ENCODE data around the gene POLR1G.
"Not testable (repeated sequence)": the region's sequence is repeated elsewhere in the genome, so short reads cannot be mapped to it uniquely, and the experiment has no call there.

Gene POLR1G

DNA sequence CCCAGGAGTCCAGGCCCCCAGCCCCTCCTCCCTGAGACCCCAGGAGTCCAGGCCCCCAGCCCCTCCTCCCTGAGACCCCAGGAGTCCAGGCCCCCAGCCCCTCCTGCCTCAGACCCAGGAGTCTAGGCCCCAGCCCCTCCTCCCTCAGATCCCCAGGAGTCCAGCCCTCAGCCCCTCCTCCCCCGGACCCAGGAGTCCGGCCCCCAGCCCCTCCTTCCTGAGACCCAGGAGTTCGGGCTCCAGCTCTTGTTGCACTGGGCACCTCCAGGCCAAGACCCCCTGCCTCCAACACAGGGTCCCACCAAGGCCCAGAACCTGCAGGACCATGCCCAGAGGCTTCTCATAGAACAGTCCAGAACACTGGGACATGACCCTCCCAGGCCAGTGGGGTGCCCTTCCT, 13.5 kb downstream of the POLR1G start:
- FAIRE-seq (no peak), DNase-seq (ENCODE audit: low spot score) (no peak)

DNA sequence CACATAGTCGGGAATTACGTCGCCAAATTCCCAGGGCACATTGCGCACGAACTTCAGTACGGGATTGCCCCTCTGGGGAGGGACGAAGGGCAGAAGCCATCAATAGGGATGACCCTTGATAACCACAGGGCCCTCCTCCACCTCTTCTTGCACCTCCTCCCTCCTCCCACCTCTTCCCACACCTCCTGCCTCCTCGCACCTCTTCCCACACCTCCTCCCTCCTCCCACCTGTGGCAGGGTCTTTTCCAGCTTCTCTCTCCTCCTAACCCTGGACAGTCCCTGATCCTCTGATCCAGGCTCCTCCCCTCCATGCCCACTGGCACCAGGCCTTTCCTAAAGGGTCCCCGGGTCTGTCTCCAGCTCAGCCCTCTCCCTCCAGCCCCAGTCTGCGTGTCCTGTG, 13.9 kb downstream of the POLR1G start:
- DNase-seq (ENCODE audit: low spot score) (no peak), FAIRE-seq (no peak)

DNA sequence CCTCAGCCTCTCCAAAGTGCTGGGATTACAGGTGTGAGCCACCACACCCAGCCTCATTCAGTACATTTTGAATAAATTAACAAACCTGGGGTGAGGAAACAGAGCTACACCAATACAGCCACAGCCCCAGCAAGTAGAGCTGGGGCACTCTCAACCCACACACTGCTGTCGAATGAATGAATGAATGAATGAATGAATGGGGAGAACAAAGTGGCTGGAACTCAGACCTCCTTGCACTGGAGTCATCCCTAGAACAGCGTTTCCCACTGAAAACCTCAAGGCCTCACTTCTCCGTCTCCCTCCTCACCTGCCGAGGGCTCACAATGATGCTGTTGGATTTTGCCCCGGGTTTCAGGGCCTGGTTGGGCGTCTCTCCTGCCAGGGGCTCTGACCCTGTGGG, 14.4 kb downstream of the POLR1G start:
- FAIRE-seq (no peak), DNase-seq (ENCODE audit: low spot score) (no peak)

DNA sequence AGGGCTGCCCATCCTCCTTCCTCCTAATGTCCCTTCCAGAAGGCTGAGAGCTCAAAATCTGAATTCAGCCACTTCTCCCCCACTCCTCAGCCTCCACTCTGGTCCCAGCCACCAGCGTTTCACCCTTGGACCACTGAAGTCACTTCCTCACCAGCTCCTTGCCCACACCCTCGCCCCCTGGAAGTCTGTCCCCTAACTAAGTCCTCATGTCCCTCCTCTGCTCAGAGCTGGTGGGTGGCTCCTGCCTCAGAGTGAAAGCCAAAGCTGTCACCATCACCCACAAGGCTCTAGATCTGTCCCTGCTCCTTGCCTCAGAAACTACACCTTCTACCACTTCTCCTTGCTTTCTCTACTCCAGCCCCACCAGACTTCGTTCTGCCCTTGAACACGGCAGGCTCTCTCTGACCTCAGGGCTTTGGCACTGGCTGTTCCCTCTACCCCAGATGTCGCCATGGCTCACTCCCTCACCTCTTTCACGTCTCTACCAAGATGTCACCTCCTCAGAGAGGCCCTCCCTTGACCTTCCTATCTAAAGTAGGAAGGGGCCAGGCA, 15.6 kb downstream of the POLR1G start:
- no peak for FAIRE-seq
- no peak for DNase-seq (ENCODE audit: low spot score)

DNA sequence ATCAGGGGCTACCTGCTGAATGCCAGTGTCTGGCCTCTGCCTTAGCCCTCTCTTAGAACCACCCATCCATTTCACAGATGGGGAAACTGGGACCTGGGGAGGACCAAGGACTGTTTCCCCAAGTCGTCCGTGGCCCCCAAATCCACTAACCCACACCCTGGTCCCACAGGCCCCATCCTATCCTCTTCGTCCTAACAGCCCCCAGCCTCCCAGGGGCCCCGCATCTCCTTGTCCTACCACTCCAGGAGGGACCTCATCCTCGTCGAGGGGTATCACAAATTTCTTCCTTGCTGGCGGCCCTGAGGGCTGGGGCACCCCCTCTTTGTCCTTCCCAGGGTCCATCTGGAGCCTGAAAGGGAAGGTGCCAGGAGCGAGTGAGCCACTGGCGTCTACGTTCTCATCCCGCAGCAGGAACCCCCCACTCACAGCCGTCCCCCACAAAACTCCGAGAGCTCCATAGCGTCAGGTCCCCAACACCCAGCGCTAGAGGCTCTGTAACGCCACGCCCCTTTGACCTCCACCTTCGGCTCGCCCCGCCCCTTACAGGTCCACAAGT, 16.7 kb downstream of the POLR1G start:
- DNase-seq (ENCODE audit: low spot score) (no peak), FAIRE-seq (no peak)

DNA sequence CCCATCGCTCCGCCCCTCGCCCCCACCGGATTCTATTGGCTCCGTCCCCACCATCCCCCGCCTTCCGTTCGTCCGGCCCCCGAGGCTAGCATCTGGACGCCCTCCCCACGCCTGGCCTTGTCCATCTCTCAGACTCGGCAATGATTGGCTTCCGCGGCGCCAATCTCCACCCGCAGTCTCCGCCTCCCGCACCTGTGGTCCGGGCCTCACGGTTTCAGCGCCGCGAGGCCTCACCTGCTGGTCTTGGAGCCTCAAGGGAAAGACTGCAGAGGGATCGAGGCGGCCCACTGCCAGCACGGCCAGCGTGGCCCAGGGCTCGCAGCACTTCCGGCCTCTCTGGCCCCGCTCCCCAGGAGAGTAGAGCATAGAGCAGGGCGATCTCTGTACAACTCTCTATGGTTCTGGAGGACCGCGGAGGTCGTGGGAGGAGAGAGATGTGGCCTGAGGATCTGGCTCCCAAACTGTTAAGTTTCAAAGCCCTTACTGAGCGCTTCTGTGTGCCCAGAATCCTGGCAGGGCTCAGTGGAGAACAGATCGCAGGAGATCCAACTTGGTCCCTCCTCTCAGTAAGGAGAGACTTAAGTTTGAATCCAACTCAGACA, 17.2 kb downstream of the POLR1G start, which contains the start of gene ERCC1:
ERCC1 (minus strand) TSS at position 329 of the 602 bp plus-strand sequence. CDS start 543 bp downstream, outside the sequence.
- peak; percentile 97 for DNase-seq (ENCODE audit: low spot score)
- peak; percentile 72 for FAIRE-seq

DNA sequence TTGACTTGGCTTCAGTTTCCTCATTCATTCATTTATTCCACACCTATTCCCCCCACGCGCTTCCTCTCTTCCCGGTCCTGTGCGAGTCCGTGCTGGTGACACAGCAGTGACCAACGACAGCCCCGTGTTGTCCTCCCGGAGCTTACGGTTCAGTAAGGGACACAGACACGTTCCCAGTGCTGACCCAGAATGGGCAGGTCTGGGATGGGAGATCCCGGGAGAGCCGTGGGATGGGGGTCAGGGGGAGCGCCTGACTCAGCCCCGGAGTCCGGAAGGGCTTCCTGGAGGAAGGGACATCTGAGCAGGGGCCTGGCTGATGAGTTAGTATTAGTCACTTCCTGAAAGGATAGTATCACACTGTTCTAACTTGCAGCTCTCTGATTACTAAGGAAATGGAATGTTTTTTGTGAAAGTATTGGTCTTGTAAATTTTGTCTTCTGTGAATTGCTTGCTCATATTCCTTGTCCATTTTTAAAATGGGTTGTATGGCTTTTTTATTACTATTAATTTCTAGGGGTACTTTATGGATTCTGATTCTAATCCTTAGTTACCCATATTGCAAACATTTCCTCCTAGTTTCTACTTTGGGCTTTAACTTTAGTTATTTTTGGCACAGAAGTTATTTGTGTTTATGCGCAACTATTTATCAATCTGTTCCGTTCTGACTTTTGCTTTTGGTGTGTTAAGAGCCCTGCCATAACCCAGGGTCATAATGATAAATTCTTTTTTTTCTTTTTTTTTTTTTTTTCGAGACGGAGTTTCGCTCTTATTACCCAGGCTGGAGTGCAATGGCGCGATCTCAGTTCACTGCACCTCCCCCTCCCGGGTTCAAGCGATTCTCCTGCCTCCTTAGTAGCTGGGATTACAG, 18.0 kb downstream of the POLR1G start:
- DNase-seq (ENCODE audit: low spot score): peak; percentile 79
- no peak for FAIRE-seq

DNA sequence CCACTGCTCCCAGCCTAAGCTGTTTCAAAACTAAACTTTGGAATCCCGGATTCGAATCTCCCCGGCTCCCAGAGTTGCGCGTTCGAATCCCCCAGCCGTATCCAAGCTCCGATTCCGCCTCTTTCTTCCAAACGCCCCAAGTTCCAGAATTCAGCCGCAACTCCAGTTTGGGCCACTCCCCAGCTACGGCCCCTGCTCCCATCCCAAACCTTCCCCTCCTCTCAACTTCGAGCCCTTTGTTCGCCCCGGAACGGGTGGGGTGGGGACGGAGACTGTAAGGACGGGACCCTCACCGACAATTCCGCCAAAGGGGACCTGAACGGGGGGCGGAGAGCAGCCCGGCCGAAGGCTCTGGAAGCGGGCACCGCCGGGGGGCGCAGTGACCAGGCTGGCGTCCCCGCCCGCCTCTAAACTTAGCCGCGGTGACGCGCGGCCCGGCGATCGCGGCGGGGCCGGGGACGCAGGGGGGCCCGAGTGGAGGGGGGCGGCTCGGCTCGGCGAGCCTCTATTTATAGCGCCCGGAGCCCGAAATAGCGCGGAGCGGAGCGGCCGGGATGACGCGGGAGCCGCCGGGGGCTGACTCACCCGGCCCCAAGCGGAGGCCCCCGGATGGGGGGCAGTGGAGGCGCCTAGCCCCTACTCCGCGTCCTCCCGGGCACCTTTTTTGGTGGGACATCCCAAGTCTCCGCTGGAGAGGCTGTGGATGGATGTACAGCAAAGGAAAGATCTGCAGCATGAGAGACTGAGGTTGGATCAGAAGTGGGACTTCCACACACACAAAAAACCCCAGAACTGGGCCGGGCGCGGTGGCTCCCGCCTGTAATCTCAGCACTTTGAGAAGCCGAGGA, 22.2 kb downstream of the POLR1G start:
- DNase-seq (ENCODE audit: low spot score) (peak; percentile 47), FAIRE-seq (no peak)

DNA sequence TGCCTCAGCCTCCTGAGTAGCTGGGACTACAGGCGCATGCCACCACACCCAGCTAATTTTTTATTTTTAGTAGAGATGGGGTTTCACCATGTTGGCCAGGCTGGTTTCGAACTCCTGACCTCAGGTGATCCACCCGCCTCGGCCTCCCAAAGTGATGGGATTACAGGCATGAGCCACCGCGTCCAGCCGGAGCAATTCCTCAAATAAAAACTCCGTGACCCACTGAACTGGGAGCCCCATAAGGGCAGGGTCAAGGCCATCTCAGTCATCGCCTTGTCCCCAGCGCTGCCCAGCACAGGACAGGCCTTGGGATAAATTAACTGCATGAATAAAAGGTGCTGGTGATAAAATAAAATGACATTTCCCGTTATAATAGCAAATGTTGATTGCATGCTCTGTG, 23.5 kb downstream of the POLR1G start:
- FAIRE-seq; DNase-seq (ENCODE audit: low spot score): not testable (repeated sequence)

DNA sequence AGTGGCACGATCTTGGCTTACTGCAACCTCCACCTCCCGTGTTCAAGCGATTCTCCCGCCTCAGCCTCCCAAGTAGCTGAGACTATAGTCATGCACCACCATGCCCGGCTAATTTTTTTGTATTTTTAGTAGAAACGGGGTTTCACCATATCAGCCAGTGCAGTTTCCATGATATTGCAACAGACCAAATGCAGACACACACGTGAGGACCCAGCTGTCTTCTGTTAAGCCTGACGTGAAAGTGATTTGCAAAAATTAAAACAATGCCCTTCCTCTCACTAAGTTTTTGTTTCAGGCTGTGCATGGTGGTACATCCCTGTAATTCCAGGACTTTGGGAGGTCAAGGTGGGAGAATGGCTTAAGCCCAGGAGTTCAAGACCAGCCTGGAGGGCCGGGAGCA, 24.6 kb downstream of the POLR1G start:
- not testable (repeated sequence) for FAIRE-seq

DNA sequence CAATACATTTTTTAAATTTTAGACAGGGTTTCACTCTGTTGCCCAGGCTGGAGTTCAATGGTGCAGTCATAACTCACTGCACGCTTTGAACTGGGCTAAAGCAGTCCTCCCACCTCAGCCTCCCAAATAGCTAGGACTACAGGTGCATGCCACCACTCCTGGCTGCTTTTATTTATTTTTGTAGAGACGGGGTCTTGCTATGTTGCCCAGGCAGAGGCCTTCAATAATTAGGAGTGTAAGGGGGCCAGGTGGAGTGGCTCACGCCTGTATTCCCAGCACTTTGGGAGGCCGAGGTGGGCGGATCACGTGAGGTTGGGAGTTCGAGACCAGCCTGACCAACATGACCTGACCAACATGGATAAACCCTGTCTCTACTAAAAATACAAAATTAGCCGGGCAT, 26.1 kb downstream of the POLR1G start:
- DNase-seq (ENCODE audit: low spot score); FAIRE-seq: not testable (repeated sequence)

More for the DNA sequence above, 24.6 kb downstream of the POLR1G start:
- DNase-seq (ENCODE audit: low spot score): not testable (repeated sequence)

DNA sequence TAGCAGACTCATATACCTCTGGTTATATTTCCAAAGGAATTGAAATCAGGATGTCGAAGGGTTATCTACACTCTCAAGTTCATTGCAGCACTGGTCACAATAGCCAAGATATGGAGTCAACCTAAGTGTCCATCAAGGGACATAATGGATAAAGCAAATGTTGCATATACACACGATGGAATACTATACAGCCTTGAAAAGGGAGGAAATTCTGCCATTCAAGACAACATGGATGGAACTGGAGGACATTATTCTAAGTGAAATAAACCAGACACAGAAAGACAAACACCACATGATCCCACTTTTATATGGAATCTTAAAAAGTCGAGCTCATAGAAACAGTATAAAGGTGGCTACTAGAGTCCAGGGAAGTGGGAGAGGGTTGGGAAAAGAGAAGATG, 30.9 kb downstream of the POLR1G start:
- DNase-seq (ENCODE audit: low spot score) (no peak), FAIRE-seq (no peak)

DNA sequence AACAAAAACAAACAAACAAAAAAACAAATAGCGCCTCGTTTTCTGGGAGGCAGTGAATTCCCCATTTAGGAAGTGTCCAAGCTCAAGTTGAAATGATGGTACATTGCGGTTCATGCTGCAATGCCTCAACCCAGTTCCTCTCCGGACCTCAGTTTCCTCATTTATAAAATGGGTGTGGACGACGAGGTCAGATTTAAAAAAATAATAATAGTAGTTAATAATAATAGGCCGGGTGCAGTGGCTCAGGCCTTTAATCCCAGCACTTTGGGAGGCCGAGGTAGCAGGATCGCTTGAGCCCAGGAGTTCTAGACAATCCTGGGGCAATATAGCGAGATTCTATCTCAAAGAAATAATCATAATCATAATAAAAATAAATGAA, 32.7 kb downstream of the POLR1G start:
- no peak for FAIRE-seq
- DNase-seq (ENCODE audit: low spot score): no peak

DNA sequence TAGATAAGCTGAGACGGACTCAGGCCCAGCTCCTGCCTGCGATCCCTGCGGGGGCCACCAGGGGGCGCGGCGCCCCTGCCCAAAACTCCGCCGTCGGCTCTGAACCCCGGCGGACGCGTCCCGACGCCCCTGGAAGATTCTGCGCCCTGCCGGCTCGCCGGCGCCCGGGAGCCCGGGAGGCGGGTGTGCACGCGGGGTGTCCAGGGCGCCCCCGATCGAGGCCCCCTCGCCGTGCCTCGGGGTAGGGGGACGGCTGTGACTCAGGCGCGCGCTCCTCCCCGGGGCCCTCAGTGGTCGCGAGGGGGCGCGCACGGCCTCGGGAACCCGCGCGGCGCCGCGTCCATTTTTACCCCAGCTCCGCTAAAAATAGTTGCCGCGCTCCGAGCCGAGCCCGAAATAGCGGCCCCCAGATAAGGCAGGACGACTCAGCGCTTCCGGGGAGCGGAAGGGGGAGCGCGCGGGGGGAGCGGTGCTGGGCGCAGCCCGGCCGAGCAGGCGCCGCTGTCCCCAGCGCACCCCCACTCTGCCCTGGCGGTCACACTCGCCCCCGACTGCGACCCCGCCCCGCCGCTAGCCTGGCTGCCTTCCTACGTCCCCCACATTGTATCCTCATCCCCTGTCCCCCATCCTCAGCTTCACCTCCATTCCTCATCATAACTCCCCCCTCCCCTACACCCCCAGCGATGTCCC, 33.3 kb downstream of the POLR1G start:
- peak; percentile 82 for DNase-seq (ENCODE audit: low spot score)
- FAIRE-seq: no peak

DNA sequence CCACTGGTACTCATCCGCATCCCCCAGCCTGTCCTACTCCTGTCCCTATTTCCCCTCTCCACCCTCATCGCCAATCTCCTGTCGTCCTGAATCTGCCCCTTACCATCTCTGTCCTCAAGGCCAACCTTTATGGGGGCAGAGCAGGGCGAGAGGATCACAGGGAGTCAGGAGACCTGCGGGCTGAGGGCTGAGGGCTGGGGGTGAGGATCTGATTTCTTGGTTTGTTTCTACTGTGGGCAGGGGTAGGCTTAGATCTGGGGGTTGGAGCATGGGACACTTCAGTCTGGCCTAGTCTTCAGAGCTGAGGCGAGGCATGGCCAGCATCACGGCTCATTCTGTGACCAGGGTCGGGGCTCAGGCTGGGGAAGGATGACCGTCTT, 33.8 kb downstream of the POLR1G start:
- FAIRE-seq (no peak), DNase-seq (ENCODE audit: low spot score) (no peak)

DNA sequence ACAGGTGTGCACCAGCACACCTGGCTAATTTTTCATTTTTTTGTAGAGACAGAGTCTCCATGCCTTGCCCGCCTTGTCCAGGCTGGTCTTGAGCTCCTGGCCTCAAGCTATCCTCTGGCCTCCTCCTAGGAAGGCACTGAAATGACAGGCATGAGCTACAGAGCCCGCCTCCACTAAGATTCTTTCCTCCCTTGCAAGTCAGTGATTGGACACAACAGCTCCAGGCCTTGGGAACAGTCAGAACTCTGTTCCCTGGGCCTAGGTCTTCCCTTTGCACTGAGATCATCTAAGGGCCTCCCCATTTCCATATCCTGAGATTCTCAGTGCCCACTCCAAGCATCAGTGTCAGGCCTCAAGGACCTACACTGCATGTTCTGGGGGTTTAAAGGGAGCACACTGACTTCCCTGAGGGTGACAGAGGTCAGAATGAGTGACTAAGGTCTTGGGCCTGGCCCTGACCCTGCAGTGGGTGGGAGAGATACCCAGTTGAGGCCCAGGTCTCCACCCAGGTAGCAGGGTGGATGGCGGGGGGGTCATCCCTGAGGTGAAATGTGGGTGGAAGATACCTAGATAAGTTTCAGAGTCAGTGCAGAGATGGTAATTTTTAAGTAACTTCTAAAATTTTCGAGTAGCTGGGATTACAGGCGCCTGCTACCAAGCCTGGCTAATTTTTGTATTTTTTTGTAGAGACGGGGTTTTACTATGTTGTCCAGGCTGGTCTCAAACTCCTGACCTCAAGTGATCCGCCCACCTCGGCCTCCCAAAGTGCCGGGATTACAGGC, 34.6 kb downstream of the POLR1G start:
- DNase-seq (ENCODE audit: low spot score) (peak; percentile 19), FAIRE-seq (no peak)

DNA sequence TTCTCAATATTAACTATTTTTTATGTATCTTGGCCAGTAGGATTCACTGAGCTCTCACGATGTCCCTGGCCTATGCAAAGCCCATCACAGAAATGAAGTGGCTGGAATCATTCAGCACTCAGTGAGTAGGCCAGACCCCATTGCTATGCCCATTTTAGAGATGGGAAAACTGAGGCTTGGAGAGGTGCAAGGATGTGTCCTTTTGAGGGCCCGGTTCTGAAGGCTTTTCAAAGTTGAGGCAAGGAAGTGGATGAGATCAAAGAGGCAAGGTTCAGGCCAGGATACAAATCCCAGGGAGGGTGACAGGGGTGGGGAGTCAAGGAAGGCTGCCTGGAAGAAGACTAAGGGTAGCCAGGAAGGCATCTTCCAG, 35.9 kb downstream of the POLR1G start:
- no peak for DNase-seq (ENCODE audit: low spot score)
- FAIRE-seq: no peak

DNA sequence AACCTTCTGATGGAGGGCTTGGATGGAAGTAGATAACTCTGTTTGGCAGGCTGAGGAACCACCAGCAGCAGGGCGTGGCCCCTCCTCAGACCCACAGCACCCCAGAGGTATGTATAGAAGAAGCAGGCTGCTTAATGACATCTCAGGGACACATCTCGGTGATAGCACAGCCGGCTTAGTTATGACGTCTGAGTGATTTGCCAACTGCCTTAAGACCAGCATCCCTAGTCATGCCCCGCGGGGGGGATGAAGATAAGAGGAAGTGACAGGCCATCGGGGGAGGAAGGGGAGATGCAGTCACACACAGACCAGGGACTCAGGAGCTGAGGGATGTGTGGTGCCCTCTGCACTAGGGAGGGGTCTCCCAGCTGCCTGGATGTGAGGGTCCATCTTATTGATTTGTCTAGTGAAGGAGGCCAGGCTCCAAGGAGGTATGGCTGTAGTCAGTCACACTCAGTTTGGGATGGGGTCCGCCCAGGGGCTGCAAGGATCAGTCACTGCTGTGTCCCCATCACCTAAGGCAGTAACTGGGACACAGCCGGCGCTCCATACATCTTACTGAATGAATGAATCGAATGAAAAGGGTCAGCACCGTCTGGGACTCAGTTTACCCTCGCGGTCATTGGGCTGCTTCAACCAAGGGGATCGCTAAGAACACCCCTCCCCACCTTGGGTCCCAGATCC, 36.5 kb downstream of the POLR1G start:
- FAIRE-seq (no peak), DNase-seq (ENCODE audit: low spot score) (no peak)
